AG20443 (cell line): ENCODE data around the gene LILRB5.
"Not testable (repeated sequence)": the region's sequence is repeated elsewhere in the genome, so short reads cannot be mapped to it uniquely, and the experiment has no call there.

Experiments
- DNase-seq: peaks from one replicate; pipeline ENCODE4 v3.0.0; 2012; ENCODE audit warnings: low spot score, mixed read lengths

LILRB5 gene

DNA sequence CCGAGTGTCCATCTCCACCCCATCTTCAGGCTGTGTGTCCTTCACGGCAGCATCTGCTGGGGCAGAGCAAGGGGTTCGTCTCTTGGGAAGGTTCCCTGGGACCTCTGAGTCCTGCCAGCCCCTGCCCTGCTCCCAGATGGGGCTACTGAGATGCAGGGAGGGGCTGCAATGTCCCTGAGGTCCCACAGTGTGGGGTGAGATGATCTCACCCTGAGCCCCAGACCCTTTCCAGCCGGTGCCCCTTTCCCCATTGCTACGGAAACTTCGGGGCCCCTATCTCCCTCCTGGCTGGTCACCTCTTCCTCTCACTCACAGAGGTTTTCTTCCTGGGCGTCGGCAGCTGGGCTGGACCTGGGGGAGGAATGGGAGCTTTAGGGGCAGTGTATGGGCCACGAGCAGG is 18.9 kb upstream of the LILRB5 start:
- no peak for DNase-seq

DNA sequence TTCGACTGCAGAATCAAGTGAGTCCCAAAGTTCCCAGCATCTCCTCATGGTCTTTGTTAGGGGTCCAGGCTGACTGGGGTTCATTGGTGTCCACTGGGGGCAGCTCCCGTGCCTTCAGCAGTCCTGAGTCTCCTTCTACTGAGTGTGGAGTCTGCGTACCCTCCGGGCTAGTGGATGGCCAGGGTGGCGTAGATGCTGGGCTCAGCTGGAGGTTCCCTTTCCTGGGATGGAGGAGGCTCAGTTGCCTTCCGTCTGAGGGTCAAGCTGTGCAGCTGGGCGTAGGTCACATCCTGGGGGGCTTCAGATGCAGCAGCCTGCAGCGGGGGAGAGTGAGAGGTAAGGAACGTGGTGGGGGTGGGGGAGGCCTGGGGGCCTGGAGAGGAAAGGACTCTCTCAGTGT is 17.4 kb upstream of the LILRB5 start:
- not testable (repeated sequence) for DNase-seq

DNA sequence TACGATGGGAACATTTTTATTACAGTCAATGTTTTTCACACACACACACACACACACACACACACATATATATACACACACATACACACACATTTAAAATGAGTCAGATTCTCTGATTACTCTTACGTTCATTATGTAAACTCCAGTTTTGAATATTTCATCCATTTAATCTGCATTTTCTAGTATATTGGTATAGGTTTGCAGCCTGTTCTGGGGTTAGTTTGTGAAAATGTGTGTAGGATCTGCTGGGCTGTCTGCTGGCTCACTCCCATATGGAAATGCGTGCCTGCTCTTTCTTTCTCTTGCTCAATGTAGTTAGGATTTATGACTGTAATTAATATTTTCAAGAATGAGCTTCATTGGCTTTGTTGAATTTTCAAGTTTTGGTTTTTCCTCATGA is 16.7 kb upstream of the LILRB5 start:
- DNase-seq, result no peak

DNA sequence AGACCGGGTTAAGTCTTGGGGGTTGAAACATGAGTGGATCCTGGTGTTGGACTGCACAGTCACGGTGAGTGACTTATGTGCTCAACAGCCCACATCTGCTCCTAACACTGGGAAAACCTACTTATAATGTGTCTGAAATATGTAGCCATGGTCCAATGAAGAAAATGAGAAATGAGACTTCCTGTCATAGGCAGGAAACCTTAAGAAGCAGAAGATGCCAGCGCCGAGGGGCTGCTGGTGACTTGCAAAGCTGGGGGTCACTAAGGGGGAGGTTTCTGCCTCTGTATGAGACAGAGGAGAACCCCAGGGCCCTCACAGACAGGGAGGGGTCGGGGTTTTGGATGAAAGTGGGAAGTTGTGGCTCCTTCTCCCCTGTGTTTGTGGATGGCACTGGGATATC is 15.1 kb upstream of the LILRB5 start:
- not testable (repeated sequence) for DNase-seq

DNA sequence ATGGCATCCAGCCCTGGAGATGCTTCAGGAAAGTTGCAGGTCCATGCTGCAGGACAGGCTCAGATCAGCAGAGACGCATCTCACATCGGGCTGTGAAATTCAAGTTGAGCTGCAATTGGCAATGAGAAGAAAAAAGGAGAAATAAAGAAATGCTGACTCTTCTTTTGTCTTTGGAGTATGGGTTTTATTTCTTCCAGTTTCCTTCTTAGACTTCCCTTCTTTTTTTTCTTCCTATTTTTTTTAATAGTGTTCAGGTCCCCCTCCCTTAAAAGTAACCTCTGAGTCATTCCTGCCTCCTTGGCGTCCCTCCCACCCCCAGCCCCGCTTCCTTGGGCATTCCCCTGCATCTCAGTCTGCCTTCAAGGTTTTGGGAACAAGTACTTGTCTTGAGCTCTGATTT is 14.5 kb upstream of the LILRB5 start:
- DNase-seq, result not testable (repeated sequence)

DNA sequence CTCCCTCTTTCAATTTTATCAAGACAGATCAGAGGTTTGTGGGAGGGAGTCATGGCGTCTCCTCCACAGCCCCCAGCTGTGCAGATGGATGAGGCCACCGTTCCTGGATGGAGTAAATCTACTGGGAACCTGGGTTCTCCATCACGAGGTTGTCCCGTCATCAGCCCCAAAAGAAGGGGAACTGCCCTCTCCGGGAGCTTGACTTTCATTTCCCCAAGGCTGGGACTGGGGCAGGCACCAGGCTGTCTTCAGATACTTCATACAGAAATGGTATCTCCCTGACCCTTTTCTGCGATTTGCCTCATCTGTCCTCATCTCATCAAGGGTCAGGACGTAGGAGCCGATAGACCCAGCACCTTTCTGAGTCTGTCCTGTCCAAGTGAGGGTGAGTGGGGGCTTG is 14.0 kb upstream of the LILRB5 start:
- DNase-seq, result no peak

DNA sequence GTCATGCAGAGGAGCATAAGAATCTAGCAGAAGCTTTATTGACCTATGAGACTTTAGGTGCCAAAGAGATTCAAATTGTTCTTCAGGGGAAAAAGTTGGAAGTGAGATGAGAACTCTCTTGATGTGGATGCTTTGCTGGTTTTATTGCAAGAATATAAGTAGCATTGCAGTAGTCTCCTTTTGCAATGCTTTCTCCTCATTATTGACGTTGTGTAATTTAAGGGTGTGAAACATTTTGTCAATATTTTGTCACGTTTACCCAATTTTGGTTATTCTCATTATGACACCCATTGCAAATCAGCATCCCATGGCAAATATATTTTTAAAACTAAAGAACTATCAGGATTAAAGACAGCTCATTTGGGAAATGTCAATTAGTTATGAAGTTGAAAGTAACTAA is 11.9 kb upstream of the LILRB5 start:
- DNase-seq, result no peak

DNA sequence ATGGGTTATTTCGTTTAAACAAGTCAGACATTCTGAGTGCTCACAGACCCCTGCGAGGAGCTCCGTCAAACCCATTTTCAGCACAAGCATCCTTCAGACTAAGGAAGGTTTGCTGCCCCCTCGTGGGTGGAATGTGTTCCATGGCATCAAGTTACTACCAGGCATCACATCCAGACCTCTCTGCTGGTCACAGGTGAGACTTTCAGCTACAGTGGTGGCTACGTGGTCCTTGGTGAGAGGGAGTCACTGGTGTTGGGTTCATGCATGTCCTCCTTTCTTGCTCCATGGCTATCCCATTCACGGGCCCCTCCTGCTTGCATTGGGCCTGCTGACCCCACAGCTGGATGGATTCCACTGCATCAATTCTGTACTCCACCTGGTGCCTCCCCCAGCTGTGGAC is 9.1 kb upstream of the LILRB5 start:
- DNase-seq, result peak; percentile 55

DNA sequence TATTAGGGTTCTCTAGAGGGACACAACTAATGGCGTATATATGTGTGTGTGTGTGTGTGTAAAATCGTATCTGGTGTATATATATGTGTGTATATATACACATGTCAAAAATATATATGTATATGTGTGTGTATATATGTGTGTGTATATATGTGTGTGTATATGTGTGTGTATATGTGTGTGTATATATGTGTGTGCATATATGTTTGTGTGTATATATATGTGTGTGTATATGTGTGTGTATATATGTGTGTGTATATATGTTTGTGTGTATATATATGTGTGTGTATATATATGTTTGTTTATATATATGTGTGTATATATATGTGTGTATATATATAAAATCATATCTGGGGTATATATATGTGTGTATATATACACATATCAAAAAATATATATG is 5.4 kb upstream of the LILRB5 start:
- no peak for DNase-seq

DNA sequence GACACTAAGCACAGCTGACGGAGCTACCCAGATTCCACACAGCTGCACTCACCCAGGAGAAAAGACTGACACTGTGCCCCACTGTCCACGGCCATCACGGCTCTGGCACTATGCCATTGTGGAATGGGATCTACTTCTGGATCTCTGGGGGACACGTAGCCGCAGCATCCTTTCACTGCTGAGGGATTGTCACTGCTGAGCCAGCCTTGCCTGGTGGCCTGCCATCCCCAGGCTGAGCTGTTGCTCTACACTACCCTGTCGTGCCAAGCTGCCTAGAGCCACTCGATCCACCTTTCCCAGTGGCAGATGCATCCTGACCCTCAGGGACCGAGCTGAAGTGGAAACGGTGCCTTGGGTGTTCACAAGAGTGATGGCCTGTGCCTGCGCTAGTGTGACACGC is 5.0 kb upstream of the LILRB5 start:
- DNase-seq, result no peak

DNA sequence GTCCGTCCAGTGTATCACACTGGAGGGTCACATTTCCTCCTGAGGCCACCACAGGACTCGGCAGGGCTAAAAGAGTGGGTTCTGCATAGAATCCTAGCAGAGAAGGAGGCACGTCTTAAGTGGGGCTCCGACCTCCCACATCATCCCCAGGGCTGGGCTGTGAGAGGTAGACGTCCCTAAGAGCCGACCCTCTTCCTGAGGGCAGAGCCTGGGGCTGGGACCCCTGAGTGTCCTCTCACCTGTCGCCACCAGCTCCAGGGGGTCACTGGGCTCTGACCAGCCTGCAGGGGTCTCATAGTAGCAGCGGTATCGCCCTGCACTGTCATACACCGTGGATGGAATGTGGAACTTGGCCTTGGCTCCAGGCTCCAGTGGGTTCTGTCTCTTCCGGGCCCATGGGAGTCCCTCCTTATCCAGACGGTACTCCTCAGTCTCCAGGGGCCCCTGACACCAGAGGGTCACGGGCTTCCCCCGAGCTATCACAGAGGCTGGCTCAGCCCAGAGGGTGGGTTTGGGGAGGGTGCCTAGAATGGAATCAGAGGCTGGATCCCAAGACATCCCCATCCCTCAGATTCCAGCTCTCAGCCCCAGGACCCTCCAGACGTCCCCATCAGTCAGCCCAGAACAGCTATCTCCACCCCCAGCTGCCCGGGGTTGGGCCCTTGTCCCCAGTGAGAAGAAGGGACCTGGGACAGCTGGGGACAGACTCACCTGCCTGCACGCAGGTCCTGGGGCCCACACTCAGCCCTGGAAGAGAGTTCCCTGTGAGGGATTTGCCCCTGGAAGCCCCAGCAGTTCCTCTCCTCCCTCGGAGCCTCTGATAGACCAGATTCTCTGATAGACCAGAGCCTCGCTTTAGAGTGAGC is 590 bp downstream of the LILRB5 start:
- DNase-seq, result no peak

DNA sequence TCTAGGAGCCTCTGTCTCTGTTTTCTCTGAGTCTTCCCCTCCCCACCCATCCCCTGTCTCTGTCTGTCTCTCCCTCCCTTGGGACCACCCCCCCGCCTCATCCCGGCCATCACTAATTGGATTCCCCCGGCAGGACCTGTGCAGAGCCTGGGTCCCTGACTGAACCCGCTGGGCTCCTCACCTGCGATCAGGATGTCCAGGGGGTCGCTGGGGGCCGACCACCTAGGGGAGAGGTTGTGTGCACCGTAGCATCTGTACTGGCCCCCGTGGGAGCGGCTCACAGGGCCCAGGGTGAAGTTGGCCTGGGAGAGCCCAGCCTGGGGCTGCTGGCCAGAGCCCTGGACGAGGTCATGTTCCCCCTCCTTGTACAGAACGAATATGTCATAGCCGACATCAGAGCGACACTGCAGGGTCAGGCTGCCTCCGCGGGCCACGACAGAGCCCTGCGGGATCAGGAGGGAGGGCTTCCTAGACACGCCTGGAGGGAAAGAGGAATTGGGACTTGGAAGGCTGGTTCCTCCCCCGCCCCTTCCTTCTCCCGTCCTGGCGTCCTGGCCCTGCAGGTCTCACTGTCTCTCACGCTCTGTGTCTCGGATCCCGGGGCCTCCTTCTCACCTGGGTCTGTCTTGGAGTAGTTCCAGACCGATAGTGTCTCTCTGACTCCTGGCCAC is 1.8 kb downstream of the LILRB5 start:
- DNase-seq, result no peak

DNA sequence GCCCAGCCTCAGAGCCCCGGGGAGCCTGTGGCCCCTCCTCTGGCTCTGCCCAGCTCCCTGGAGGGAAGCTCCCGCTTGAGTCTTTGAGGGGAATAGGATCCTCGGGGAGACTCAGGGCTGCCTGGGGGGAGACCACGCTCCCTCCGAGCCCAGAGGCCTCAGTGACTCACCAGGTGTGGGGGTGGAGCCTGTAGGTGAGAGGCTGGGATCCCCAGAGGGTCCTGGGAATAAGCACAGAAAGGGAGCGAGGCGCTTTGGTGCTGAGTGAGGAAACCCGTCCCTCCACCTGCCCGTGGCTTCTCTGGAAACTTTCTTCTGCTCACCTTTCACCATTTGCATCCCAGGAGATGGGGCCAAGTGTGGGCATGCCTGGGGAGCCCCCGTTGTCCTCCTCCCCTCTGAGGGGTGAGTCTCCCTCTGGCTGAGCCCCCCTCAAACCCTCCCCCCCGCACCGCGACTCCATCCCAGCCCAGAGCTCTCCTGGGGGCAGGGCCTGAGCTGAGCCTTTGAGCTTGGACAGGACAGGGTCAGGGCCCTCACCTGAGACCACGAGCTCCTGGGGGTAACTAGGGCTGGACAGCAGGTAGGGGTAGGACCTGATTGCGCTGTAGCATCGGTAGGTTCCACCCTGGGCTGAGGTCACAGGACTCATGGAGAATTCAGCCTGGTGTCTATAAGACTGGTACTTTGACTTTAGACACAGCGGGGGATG is 2.7 kb downstream of the LILRB5 start:
- DNase-seq, result no peak

DNA sequence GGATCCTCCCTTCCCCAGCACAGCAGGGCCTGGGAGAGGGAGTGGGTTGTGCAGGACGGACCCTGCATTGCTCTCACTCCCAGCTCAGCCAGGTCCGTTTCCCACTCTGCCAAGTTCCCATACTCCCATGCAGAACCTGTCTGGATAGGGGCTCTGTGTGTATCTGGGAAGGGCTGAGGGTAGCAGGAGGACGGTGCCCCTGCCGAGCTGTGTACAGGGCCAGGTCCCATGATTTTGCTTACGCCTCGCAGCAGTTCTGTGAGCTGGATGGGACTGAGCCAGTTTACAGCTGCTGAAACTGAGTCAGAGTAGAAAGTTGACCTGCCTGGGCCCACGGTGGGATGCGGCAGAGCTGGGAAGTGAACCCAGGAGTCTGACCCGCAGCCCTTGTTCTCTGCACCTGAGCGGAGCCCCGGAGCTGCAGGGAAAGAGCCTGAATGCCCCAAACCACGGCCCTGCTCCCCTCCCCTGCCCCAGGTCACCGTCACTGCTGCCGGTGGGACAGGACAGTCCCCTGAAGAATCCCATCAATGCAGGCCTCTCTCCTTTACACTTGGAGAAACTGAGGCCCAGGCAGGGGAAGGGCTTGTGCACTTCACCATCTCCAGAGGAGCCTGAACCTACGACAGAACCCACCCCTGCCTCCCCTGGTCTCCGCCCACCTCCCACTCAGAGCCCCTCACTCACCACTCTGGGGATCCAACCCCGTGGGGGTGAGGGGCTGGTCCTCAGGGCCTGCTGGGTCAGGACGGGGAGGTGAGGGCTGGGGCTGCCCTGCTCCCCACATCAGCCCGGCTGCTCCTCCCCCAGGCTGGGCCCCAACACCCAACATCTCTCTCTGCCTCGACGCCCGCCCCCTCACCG is 3.5 kb downstream of the LILRB5 start:
- no peak for DNase-seq

DNA sequence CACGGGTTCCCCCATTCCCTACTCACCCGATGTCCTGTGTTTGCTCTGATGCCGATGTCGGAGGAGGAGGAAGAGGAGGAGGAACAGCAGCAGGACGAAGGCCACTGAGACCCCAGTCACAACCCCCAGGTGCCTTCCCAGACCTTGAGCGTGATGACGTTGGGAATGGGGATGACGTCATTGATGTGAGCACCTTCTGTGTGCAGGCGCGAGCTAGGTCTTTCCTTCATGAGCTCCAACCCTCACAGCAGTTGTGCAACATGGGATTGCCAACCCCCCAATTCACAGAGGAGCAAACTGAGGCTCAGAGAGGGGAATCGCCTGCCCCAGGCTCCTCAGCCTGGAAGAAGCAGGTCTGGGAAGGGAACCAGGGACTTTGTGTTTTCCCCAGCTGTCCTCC is 4.2 kb downstream of the LILRB5 start:
- no peak for DNase-seq

DNA sequence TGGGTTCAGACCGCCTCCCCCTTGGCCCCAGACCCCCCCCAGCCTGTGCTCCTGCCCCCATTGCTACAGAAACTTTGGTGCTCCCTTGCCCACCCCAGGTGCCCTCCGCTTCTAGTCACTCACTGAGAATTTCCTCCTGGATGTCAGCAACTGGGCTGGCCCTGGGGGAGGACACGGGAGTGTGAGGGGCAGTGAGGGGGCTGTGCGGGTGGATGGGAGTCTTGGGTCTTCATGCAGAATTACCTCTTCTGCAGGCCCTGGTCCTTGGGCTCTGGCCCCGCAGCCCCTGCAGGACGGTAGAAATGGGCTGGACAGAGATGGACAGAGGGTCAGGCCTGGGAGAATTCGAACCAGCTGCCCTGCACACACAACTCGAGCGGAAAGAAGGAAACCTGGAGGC is 4.8 kb downstream of the LILRB5 start:
- DNase-seq, result no peak

DNA sequence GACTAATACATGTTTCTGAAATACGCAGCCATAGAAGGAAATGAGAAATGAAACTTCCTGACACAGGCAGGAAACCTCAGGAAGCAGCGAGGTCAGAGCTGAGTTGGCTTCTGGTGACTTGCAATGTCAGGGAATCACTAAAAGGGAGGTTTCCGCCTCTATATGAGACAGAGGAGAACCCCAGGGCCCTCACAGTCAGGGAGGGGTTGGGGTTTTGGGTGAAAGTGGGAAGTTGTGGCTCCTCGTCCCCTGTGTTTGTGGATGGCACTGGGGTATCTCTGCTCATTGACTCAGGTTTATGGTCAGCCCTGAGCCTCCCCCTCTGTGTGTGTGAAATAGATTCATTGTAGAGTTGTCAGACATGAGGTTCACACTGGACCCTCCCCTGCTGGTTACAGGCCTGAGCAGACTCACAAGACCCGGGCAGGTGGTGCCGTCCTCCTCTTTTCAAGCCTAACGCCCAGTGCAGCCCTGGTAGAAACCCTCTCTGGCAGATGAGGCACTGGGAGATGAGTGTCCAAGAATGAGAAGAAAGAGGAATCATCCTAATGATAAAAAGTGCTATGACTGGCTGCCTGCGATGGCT is 9.0 kb downstream of the LILRB5 start:
- DNase-seq, result no peak

DNA sequence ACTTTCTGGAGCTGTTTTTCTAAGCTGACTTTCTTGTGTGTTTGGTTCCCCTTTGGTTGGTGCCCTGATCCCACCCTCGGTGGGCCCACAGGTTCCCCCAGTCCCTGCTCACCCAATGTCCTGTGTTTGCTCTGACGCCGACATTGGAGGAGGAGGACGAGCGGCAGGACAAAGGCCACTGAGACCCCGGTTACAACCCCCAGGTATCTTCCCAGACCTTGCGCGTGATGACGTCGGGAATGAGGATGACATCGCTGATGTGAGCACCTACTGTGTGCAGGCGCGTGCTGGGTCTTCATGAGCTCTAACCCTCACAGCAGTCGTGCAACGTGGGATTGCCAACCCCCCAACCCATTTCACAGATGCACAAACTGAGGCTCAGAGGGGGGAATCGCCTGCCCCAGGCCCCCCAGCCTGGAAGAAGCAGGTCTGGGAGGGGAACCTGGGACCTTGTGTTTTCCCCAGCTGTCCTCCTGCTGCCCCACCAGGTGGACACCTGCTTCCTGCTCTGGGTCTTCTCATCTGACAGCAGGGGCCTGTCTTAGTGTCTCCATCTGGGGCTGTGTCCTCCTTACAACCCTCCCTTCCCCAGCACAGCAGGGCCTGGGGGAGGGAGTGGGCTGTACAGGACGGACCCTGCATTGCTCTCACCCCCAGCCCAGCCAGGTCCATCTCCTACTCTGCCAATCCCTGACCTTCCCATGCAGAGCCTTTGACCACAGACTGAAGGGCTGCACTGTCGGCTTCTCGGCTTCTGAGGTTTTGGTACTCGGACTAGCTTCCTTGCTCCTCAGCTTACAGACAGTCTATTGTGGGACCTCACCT is 9.8 kb downstream of the LILRB5 start:
- DNase-seq, result no peak

DNA sequence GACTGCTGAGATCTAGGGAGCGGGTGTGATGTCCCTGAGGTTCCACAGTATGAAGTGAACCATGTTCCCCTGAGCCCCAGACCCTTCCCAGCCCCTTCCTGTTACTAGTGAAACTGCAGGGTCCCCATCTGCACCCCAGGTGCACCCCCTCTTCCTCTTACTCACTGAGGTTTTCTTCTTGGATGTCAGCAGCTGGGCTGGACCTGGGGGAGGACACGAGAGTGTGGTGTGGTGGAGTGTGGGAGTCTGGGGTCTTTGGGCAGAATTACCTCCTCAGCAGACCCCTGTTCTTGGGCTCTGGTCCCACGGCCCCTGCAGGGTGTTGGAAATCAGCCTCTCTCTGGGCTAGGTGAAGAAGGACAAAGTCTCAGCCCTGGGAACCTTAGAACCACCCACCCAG is 11.1 kb downstream of the LILRB5 start:
- no peak for DNase-seq

DNA sequence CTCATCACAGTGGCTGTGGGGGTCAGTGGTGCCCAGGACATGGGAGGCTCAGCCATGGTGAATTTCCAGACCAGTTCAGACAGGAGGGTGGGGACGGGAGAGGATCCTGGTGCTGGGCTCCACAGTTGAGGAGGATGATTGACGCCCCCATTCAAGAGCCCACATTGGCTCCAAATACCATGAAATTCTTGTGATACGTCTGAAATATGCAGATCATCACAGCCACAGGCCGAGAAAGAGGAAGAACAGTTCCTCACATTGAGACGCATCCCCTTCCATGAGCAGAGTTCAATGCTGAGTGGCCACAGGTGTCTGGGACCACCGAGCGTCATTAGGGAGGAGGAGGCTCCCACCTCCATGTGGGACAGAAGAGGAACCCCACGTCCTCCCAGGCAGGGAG is 13.3 kb downstream of the LILRB5 start:
- not testable (repeated sequence) for DNase-seq

DNA sequence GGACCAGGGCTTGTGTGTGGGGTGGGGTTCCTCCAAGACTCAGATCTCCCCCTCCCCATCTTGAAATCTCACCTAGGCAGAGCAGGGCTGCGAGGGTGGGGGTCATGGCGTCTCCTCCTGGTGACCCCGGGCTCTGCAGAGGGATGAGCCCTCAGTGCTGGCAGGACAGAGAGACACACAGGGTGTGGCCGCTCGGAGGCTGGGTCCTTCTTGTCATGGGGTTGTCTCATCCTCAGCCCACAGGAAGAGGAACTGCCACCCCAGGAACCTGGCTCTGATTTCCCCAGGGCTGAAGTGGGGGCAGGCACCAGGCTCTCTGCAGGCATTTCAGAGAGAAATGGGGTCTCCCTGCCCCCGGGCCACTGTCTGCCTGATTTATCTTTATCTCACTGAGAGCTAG is 14.4 kb downstream of the LILRB5 start, which contains the start of gene LILRA6:
TSS of gene LILRA6 (minus strand) at position 145 of the 400 bp plus-strand sequence.
- not testable (repeated sequence) for DNase-seq
